GM19328 (cell line): Measurements from ENCODE around the gene ATP10A.

Experiments
- ATAC-seq: cut with Tn5 transposase; IDR thresholded peaks from one replicate; pipeline ENCODE4 v1.9.1; 2021; ENCODE audit warnings: mild to moderate bottlenecking, moderate library complexity; ENCODE audit not compliant: unreplicated experiment

Gene ATP10A

GRCh38 chr15:25708391-25708790 lies 154.7 kb downstream of the ATP10A start:
- ATAC-seq = no peak

- no peak for ATAC-seq
These were observed 155.3 kb downstream of the ATP10A start for GRCh38 chr15:25707656-25708365.

GRCh38 chr15:25706176-25706955 lies 156.8 kb downstream of the ATP10A start:
- ATAC-seq = no peak

- no peak for ATAC-seq
These were observed 157.6 kb downstream of the ATP10A start for GRCh38 chr15:25705433-25706115.

GRCh38 chr15:25703726-25704125 lies 159.4 kb downstream of the ATP10A start:
- no peak for ATAC-seq

GRCh38 chr15:25701721-25702465 lies 161.2 kb downstream of the ATP10A start:
- no peak for ATAC-seq

GRCh38 chr15:25700916-25701315 lies 162.2 kb downstream of the ATP10A start:
- no peak for ATAC-seq

GRCh38 chr15:25697586-25697985 lies 165.5 kb downstream of the ATP10A start:
- ATAC-seq = no peak

- ATAC-seq = no peak
These were observed 167.0 kb downstream of the ATP10A start for GRCh38 chr15:25695875-25696760.

GRCh38 chr15:25694823-25695312 lies 168.3 kb downstream of the ATP10A start:
- ATAC-seq = no peak

- ATAC-seq = no peak
These were observed 168.9 kb downstream of the ATP10A start for GRCh38 chr15:25694239-25694584.

GRCh38 chr15:25693321-25694238 lies 169.5 kb downstream of the ATP10A start:
- ATAC-seq = no peak

- ATAC-seq = no peak
These were observed 171.3 kb downstream of the ATP10A start for GRCh38 chr15:25691544-25692430.

- ATAC-seq = no peak
These were observed 172.2 kb downstream of the ATP10A start for GRCh38 chr15:25690673-25691543.

- ATAC-seq = no peak
These were observed 173.5 kb downstream of the ATP10A start for GRCh38 chr15:25689592-25689991.

GRCh38 chr15:25688166-25688565 lies 175.0 kb downstream of the ATP10A start:
- ATAC-seq = no peak

- no peak for ATAC-seq
These were observed 175.4 kb downstream of the ATP10A start for GRCh38 chr15:25687689-25688088.
